ENCODE results near the gene CAP2. TPM values are rescaled to one million over a fixed set of nuclear protein-coding genes. Genes with fewer than 3 reads are reported as not detected.
A peak's percentile ranks its signal among the peaks of the same experiment; 100 is the strongest.

Gene CAP2
- total RNA-seq, 1 donor from 2014 or later, result 47.5 TPM

DNA sequence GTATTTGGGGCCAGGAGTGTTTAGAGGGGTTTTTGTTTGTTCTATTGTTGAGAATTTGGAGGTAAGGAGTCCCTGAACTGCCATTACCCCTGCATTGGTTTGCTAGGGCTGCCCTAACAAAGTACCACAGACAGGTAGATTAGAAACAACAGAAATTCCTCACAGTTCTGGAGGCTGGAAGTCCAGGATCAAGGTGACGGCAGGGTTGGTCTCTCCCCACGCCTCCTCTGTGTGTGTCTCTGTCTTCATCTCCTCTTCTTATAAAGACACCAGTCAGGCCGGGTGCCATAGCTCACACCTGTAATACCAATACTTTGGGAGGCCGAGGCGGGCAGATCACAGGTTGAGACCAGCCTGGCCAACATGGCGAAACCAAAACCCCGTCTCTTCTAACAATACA lies 109.7 kb downstream of the CAP2 start:
- no peak overlapping the region for H3K4me3 ChIP-seq (ENCODE audit: low read length in 3 of 3)

DNA sequence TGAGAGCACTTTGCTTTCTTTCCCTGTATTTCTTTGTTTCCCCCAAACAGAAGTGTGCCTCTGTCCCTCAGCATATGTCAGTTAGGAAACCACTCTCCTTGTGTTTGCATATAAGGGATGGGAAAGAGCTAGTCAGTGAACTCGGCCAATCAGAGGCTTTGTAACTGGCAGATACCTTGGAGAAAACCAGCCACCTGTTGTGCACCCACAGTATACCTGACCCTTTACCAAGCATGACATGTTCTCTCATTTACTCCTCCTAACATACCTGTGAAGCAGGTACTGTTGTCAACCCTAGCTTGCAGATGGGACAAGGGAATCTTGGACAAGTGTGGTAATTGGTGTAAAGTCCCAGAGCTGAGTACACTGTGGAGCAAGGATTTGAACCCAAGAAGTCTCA lies 110.6 kb downstream of the CAP2 start:
- Histone ChIP-seq H3K27me3 (ENCODE audit: control insufficient read depth in 3 of 3, insufficient read depth in 3 of 3, low read length in 3 of 3) (no peaks in the 10 kb centered on the region), H3K9me3 (ENCODE audit: control insufficient read depth in 3 of 3, low read length in 3 of 3) (no peaks in the 10 kb centered on the region), H3K27ac (ENCODE audit: low read depth, low read length) (no peak overlapping the region), H3K4me1 (ENCODE audit: control insufficient read depth in 3 of 3, insufficient read depth in 3 of 3, low read length in 3 of 3) (peaks cover 0 to 3% (median 0%) of the 10 kb centered on the region in 3 donors), H3K36me3 (ENCODE audit: control insufficient read depth in 3 of 3, insufficient read depth in 3 of 3, low read length in 3 of 3) (peaks cover 3 to 17% (median 12%) of the 10 kb centered on the region in 3 donors), H3K4me3 (ENCODE audit: low read length in 3 of 3) (no peak overlapping the region), H3K9ac (ENCODE audit: low read depth in 1 of 3, low read length in 3 of 3) (no peak overlapping the region)

More for the DNA sequence above, 109.7 kb downstream of the CAP2 start:
- H3K36me3 ChIP-seq (ENCODE audit: control insufficient read depth in 3 of 3, insufficient read depth in 3 of 3, low read length in 3 of 3), result peaks cover 0 to 13% (median 7%) of the 10 kb centered on the region in 3 donors
- peaks cover 0 to 3% (median 0%) of the 10 kb centered on the region in 3 donors for H3K4me1 ChIP-seq (ENCODE audit: control insufficient read depth in 3 of 3, insufficient read depth in 3 of 3, low read length in 3 of 3)
- no peak overlapping the region for H3K9ac ChIP-seq (ENCODE audit: low read depth in 1 of 3, low read length in 3 of 3)
- no peaks in the 10 kb centered on the region for H3K27me3 ChIP-seq (ENCODE audit: control insufficient read depth in 3 of 3, insufficient read depth in 3 of 3, low read length in 3 of 3)
- no peaks in the 10 kb centered on the region for H3K9me3 ChIP-seq (ENCODE audit: control insufficient read depth in 3 of 3, low read length in 3 of 3)
- no peak overlapping the region for H3K27ac ChIP-seq (ENCODE audit: low read depth, low read length)

GRCh38 chr6:17505062-17505476 lies 111.7 kb downstream of the CAP2 start:
- H3K4me1 ChIP-seq (ENCODE audit: control insufficient read depth in 3 of 3, insufficient read depth in 3 of 3, low read length in 3 of 3), result peaks cover 0 to 3% (median 0%) of the 10 kb centered on the region in 3 donors
- no peak overlapping the region for H3K9ac ChIP-seq (ENCODE audit: low read depth in 1 of 3, low read length in 3 of 3)
- H3K4me3 ChIP-seq (ENCODE audit: low read length in 3 of 3), result no peak overlapping the region
- H3K36me3 ChIP-seq (ENCODE audit: control insufficient read depth in 3 of 3, insufficient read depth in 3 of 3, low read length in 3 of 3), result peaks cover 3 to 18% (median 12%) of the 10 kb centered on the region in 3 donors
- peak overlapping the region; percentile 21 for H3K27ac ChIP-seq (ENCODE audit: low read depth, low read length)
- no peaks in the 10 kb centered on the region for H3K9me3 ChIP-seq (ENCODE audit: control insufficient read depth in 3 of 3, low read length in 3 of 3)
- H3K27me3 ChIP-seq (ENCODE audit: control insufficient read depth in 3 of 3, insufficient read depth in 3 of 3, low read length in 3 of 3), result no peaks in the 10 kb centered on the region

DNA sequence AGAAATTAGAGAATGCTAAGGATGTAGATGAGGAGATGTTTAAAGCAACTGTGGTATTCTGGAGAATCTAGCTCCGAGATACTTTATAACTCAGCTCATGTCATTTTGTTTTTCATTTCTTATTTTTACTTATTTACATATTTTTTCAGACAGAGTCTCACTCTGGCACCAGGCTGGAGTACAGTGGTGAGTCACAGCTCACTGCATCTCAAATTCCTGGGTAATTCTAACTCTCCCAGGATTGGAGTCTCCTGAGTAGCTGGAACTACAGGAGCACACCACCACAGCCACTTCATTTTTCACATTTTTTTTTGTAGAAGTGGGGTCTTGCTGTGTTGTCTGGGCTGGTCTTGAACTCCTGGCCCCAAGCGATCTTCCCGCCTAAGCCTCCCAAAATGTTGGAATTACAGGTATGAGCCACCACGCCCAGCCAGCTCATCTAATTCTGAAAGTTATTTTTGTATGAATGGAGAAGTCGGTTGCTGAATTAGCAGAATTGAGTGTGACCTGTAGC lies 112.4 kb downstream of the CAP2 start:
- Histone ChIP-seq H3K9ac (ENCODE audit: low read depth in 1 of 3, low read length in 3 of 3) (no peak overlapping the region), H3K36me3 (ENCODE audit: control insufficient read depth in 3 of 3, insufficient read depth in 3 of 3, low read length in 3 of 3) (peaks cover 3 to 26% (median 12%) of the 10 kb centered on the region in 3 donors), H3K27ac (ENCODE audit: low read depth, low read length) (peak overlapping the region; percentile 21), H3K27me3 (ENCODE audit: control insufficient read depth in 3 of 3, insufficient read depth in 3 of 3, low read length in 3 of 3) (no peaks in the 10 kb centered on the region), H3K9me3 (ENCODE audit: control insufficient read depth in 3 of 3, low read length in 3 of 3) (no peaks in the 10 kb centered on the region), H3K4me3 (ENCODE audit: low read length in 3 of 3) (no peak overlapping the region), H3K4me1 (ENCODE audit: control insufficient read depth in 3 of 3, insufficient read depth in 3 of 3, low read length in 3 of 3) (peaks cover 0 to 3% (median 0%) of the 10 kb centered on the region in 3 donors)

GRCh38 chr6:17506531-17506930 lies 113.1 kb downstream of the CAP2 start:
- H3K27me3 ChIP-seq (ENCODE audit: control insufficient read depth in 3 of 3, insufficient read depth in 3 of 3, low read length in 3 of 3), result no peaks in the 10 kb centered on the region
- no peak overlapping the region for H3K27ac ChIP-seq (ENCODE audit: low read depth, low read length)
- no peak overlapping the region for H3K4me3 ChIP-seq (ENCODE audit: low read length in 3 of 3)
- peaks cover 6 to 30% (median 12%) of the 10 kb centered on the region in 3 donors for H3K36me3 ChIP-seq (ENCODE audit: control insufficient read depth in 3 of 3, insufficient read depth in 3 of 3, low read length in 3 of 3)
- H3K9ac ChIP-seq (ENCODE audit: low read depth in 1 of 3, low read length in 3 of 3), result no peak overlapping the region
- no peaks in the 10 kb centered on the region for H3K9me3 ChIP-seq (ENCODE audit: control insufficient read depth in 3 of 3, low read length in 3 of 3)
- H3K4me1 ChIP-seq (ENCODE audit: control insufficient read depth in 3 of 3, insufficient read depth in 3 of 3, low read length in 3 of 3), result peaks cover 0 to 3% (median 0%) of the 10 kb centered on the region in 3 donors

DNA sequence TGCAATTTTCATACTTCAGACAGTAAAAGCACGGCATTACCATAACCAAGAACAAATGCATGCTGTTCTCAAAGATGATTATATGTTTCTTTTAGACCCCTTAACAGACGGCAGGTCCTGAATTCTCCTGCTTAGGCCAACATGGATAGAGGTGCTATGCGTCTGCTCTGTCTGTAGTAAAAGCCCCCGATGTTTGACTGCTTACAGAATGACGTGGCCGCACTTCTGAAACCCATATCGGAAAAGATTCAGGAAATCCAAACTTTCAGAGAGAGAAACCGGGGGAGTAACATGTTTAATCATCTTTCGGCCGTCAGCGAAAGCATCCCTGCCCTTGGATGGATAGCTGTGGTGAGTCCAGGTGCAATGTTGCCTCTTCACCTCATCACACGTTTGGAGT lies 113.6 kb downstream of the CAP2 start:
- Histone ChIP-seq H3K9me3 (ENCODE audit: control insufficient read depth in 3 of 3, low read length in 3 of 3) (no peaks in the 10 kb centered on the region), H3K9ac (ENCODE audit: low read depth in 1 of 3, low read length in 3 of 3) (no peak overlapping the region), H3K36me3 (ENCODE audit: control insufficient read depth in 3 of 3, insufficient read depth in 3 of 3, low read length in 3 of 3) (peaks cover 6 to 30% (median 12%) of the 10 kb centered on the region in 3 donors), H3K4me1 (ENCODE audit: control insufficient read depth in 3 of 3, insufficient read depth in 3 of 3, low read length in 3 of 3) (peaks cover 0 to 3% (median 0%) of the 10 kb centered on the region in 3 donors), H3K27ac (ENCODE audit: low read depth, low read length) (no peak overlapping the region), H3K27me3 (ENCODE audit: control insufficient read depth in 3 of 3, insufficient read depth in 3 of 3, low read length in 3 of 3) (no peaks in the 10 kb centered on the region), H3K4me3 (ENCODE audit: low read length in 3 of 3) (no peak overlapping the region)

DNA sequence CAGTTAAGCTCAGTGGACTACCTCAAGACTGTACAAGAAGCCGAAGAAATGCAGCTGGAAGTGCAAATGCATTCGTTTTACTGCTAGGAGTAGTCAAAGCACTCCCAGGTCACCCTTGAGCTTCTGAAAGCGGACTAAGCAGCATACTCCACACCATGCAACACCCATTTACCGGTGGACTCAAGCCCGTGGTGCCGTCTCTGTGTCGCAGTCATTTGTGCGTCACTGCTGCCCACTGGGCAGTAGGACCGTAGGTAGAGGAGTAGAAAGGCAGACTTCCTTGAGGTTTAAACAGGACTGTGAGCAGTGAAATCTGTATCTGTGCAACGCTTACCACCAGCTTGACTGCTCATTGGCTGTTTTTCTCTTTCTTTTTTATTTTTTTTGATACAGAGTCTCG lies 117.7 kb downstream of the CAP2 start:
- H3K4me1 ChIP-seq (ENCODE audit: control insufficient read depth in 3 of 3, insufficient read depth in 3 of 3, low read length in 3 of 3), result no peaks in the 10 kb centered on the region
- no peak overlapping the region for H3K4me3 ChIP-seq (ENCODE audit: low read length in 3 of 3)
- no peaks in the 10 kb centered on the region for H3K9me3 ChIP-seq (ENCODE audit: control insufficient read depth in 3 of 3, low read length in 3 of 3)
- H3K36me3 ChIP-seq (ENCODE audit: control insufficient read depth in 3 of 3, insufficient read depth in 3 of 3, low read length in 3 of 3), result peaks cover 18 to 51% (median 26%) of the 10 kb centered on the region in 3 donors
- no peak overlapping the region for H3K27ac ChIP-seq (ENCODE audit: low read depth, low read length)
- H3K9ac ChIP-seq (ENCODE audit: low read depth in 1 of 3, low read length in 3 of 3), result no peak overlapping the region
- no peaks in the 10 kb centered on the region for H3K27me3 ChIP-seq (ENCODE audit: control insufficient read depth in 3 of 3, insufficient read depth in 3 of 3, low read length in 3 of 3)

GRCh38 chr6:17511580-17511979 lies 118.2 kb downstream of the CAP2 start:
- Histone ChIP-seq H3K27ac (ENCODE audit: low read depth, low read length) (no peak overlapping the region), H3K4me1 (ENCODE audit: control insufficient read depth in 3 of 3, insufficient read depth in 3 of 3, low read length in 3 of 3) (no peaks in the 10 kb centered on the region), H3K9me3 (ENCODE audit: control insufficient read depth in 3 of 3, low read length in 3 of 3) (no peaks in the 10 kb centered on the region), H3K36me3 (ENCODE audit: control insufficient read depth in 3 of 3, insufficient read depth in 3 of 3, low read length in 3 of 3) (peaks cover 19 to 50% (median 27%) of the 10 kb centered on the region in 3 donors), H3K4me3 (ENCODE audit: low read length in 3 of 3) (no peak overlapping the region), H3K9ac (ENCODE audit: low read depth in 1 of 3, low read length in 3 of 3) (no peak overlapping the region), H3K27me3 (ENCODE audit: control insufficient read depth in 3 of 3, insufficient read depth in 3 of 3, low read length in 3 of 3) (no peaks in the 10 kb centered on the region)

DNA sequence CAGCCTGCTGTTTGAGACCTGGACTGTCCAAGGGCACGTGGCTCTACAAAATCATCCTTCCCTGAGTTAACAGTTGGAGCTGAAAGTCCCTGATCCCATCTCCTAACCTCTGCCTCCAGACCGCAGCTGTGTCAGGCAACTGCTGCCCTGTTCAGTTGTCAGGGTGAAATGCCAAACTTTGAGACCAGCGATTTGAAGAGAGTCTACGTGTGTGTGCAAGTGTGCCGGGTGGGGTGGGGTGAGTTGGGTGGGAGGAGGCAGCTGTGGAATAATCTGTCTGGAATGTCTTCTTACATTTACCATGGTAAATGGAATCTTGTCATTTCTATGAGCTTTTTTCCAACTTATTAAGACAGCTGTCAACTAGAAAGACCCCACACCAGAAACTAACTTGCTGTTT lies 125.7 kb downstream of the CAP2 start:
- Histone ChIP-seq H3K9me3 (ENCODE audit: control insufficient read depth in 3 of 3, low read length in 3 of 3) (no peaks in the 10 kb centered on the region), H3K4me1 (ENCODE audit: control insufficient read depth in 3 of 3, insufficient read depth in 3 of 3, low read length in 3 of 3) (no peaks in the 10 kb centered on the region), H3K9ac (ENCODE audit: low read depth in 1 of 3, low read length in 3 of 3) (no peak overlapping the region), H3K27me3 (ENCODE audit: control insufficient read depth in 3 of 3, insufficient read depth in 3 of 3, low read length in 3 of 3) (no peaks in the 10 kb centered on the region), H3K4me3 (ENCODE audit: low read length in 3 of 3) (no peak overlapping the region), H3K36me3 (ENCODE audit: control insufficient read depth in 3 of 3, insufficient read depth in 3 of 3, low read length in 3 of 3) (peaks cover 22 to 32% (median 29%) of the 10 kb centered on the region in 3 donors), H3K27ac (ENCODE audit: low read depth, low read length) (no peak overlapping the region)

DNA sequence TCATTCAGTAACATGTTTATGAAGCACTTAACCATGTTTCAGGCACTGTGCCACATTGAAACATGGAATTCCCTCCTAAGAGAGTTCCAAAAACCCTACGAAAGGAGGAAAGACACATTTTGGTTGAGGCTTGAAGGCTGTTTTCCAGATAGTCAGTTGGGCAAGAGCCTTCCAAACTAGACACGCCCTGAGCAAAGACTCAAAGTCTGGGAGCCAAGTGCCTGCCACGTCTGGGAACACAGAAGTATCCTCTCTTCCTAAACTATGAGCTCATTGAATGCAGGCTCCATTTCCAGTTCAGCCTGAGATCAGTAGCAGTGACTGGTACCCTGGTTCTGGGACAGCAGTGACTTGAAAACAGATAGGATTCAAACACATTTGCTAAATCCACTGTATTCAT lies 132.2 kb downstream of the CAP2 start:
- Histone ChIP-seq H3K4me1 (ENCODE audit: control insufficient read depth in 3 of 3, insufficient read depth in 3 of 3, low read length in 3 of 3) (no peaks in the 10 kb centered on the region), H3K9ac (ENCODE audit: low read depth in 1 of 3, low read length in 3 of 3) (no peak overlapping the region), H3K36me3 (ENCODE audit: control insufficient read depth in 3 of 3, insufficient read depth in 3 of 3, low read length in 3 of 3) (peaks cover 17 to 26% (median 22%) of the 10 kb centered on the region in 3 donors), H3K4me3 (ENCODE audit: low read length in 3 of 3) (no peak overlapping the region), H3K27ac (ENCODE audit: low read depth, low read length) (no peak overlapping the region), H3K27me3 (ENCODE audit: control insufficient read depth in 3 of 3, insufficient read depth in 3 of 3, low read length in 3 of 3) (no peaks in the 10 kb centered on the region), H3K9me3 (ENCODE audit: control insufficient read depth in 3 of 3, low read length in 3 of 3) (no peaks in the 10 kb centered on the region)

Measured in skeletal muscle tissue (tissue), 4 donors.